ENCODE measurements around the gene DDX19B. TPM values are rescaled to one million over a fixed set of nuclear protein-coding genes. Genes with fewer than 3 reads are reported as not detected.
"Not testable (repeated sequence)": the region's sequence is repeated elsewhere in the genome, so short reads cannot be mapped to it uniquely, and the experiment has no call there.

The DDX19B gene
- total RNA-seq, 1 donor from 2014 or later, result 37.1 TPM

- Mint-ChIP-seq H3K4me3 (ENCODE audit: unreplicated experiment) (no peak overlapping the region), H3K27ac (ENCODE audit: unreplicated experiment) (no peak overlapping the region), H3K4me1 (ENCODE audit: unreplicated experiment) (peaks cover 23% of the 10 kb centered on the region), H3K36me3 (ENCODE audit: unreplicated experiment) (peaks cover 18% of the 10 kb centered on the region), H3K27me3 (ENCODE audit: unreplicated experiment) (no peaks in the 10 kb centered on the region), H3K9me3 (ENCODE audit: unreplicated experiment) (peaks cover 11% of the 10 kb centered on the region)
- DNase-seq (ENCODE audit: extremely low spot score, unreplicated experiment), result no peak
- TF ChIP-seq CTCF (IDR thresholded peaks at IDR 0.05), result no peak
Observed at GRCh38 chr16:70301121-70301520, 2.1 kb downstream of the DDX19B start.

- H3K27me3 Mint-ChIP-seq (ENCODE audit: unreplicated experiment), result no peaks in the 10 kb centered on the region
- H3K27ac Mint-ChIP-seq (ENCODE audit: unreplicated experiment), result no peak overlapping the region
- peaks cover 23% of the 10 kb centered on the region for H3K4me1 Mint-ChIP-seq (ENCODE audit: unreplicated experiment)
- peaks cover 18% of the 10 kb centered on the region for H3K36me3 Mint-ChIP-seq (ENCODE audit: unreplicated experiment)
- peaks cover 11% of the 10 kb centered on the region for H3K9me3 Mint-ChIP-seq (ENCODE audit: unreplicated experiment)
- H3K4me3 Mint-ChIP-seq (ENCODE audit: unreplicated experiment), result no peak overlapping the region
- no peak for DNase-seq (ENCODE audit: extremely low spot score, unreplicated experiment)
- no peak for TF ChIP-seq CTCF (IDR thresholded peaks at IDR 0.05)
Observed at GRCh38 chr16:70302745-70303144, 3.8 kb downstream of the DDX19B start.

- Mint-ChIP-seq H3K36me3 (ENCODE audit: unreplicated experiment) (peaks cover 20% of the 10 kb centered on the region), H3K4me1 (ENCODE audit: unreplicated experiment) (peaks cover 11% of the 10 kb centered on the region), H3K4me3 (ENCODE audit: unreplicated experiment) (no peak overlapping the region), H3K9me3 (ENCODE audit: unreplicated experiment) (peaks cover 11% of the 10 kb centered on the region), H3K27ac (ENCODE audit: unreplicated experiment) (no peak overlapping the region), H3K27me3 (ENCODE audit: unreplicated experiment) (no peaks in the 10 kb centered on the region)
- DNase-seq (ENCODE audit: extremely low spot score, unreplicated experiment), result no peak
- no peak for TF ChIP-seq CTCF (IDR thresholded peaks at IDR 0.05)
Observed at GRCh38 chr16:70304892-70305448, 6.0 kb downstream of the DDX19B start.

- Mint-ChIP-seq H3K27ac (ENCODE audit: unreplicated experiment) (no peak overlapping the region), H3K36me3 (ENCODE audit: unreplicated experiment) (peaks cover 6% of the 10 kb centered on the region), H3K27me3 (ENCODE audit: unreplicated experiment) (no peaks in the 10 kb centered on the region), H3K9me3 (ENCODE audit: unreplicated experiment) (no peaks in the 10 kb centered on the region), H3K4me3 (ENCODE audit: unreplicated experiment) (no peak overlapping the region), H3K4me1 (ENCODE audit: unreplicated experiment) (peaks cover 7% of the 10 kb centered on the region)
- no peak for TF ChIP-seq CTCF (IDR thresholded peaks at IDR 0.05)
- no peak for DNase-seq (ENCODE audit: extremely low spot score, unreplicated experiment)
Observed at GRCh38 chr16:70306880-70307279, 7.9 kb downstream of the DDX19B start.

- H3K36me3 Mint-ChIP-seq (ENCODE audit: unreplicated experiment); H3K4me1 Mint-ChIP-seq (ENCODE audit: unreplicated experiment); H3K4me3 Mint-ChIP-seq (ENCODE audit: unreplicated experiment); H3K27me3 Mint-ChIP-seq (ENCODE audit: unreplicated experiment); DNase-seq (ENCODE audit: extremely low spot score, unreplicated experiment); H3K27ac Mint-ChIP-seq (ENCODE audit: unreplicated experiment); H3K9me3 Mint-ChIP-seq (ENCODE audit: unreplicated experiment): not testable (repeated sequence)
Observed at GRCh38 chr16:70307726-70308125, 8.7 kb downstream of the DDX19B start.

GRCh38 chr16:70320121-70320520, 21.1 kb downstream of the DDX19B start:
- peaks cover 19% of the 10 kb centered on the region for H3K36me3 Mint-ChIP-seq (ENCODE audit: unreplicated experiment)
- no peak overlapping the region for H3K27ac Mint-ChIP-seq (ENCODE audit: unreplicated experiment)
- DNase-seq (ENCODE audit: extremely low spot score, unreplicated experiment), result no peak
- H3K4me3 Mint-ChIP-seq (ENCODE audit: unreplicated experiment), result no peak overlapping the region
- H3K9me3 Mint-ChIP-seq (ENCODE audit: unreplicated experiment), result no peaks in the 10 kb centered on the region
- H3K27me3 Mint-ChIP-seq (ENCODE audit: unreplicated experiment), result no peaks in the 10 kb centered on the region
- H3K4me1 Mint-ChIP-seq (ENCODE audit: unreplicated experiment), result no peaks in the 10 kb centered on the region
- no peak for TF ChIP-seq CTCF (IDR thresholded peaks at IDR 0.05)

Data from osteocyte (in vitro differentiated cells).